Motor neuron (in vitro differentiated cells): ENCODE results near the gene MYL9. TPM values are rescaled to one million over a fixed set of nuclear protein-coding genes. Genes with fewer than 3 reads are reported as not detected.
A peak's percentile ranks its signal among the peaks of the same experiment; 100 is the strongest.
"Not testable (repeated sequence)": the region's sequence is repeated elsewhere in the genome, so short reads cannot be mapped to it uniquely, and the experiment has no call there.

Source experiments
- ATAC-seq, 8 experiments: fragments of 200-7000 bp; cut with Tn5 transposase; replicated peaks in 6 of 8; 2 replicates each; pipeline ENCODE4 v1.8.0; 2021; ENCODE audit warnings: mild to moderate bottlenecking in 8 of 8, moderate library complexity in 8 of 8
- H3K27ac ChIP-seq, 2 donors: fragments of 250-450 bp; sonication (Bioruptor Pico); 2 replicates each; pipeline ENCODE4 v1.9.0; 2021; ENCODE audit warnings: antibody characterized with exemption in 2 of 2, mild to moderate bottlenecking in 2 of 2, moderate library complexity in 1 of 2
- H3K4me1 ChIP-seq, 2 donors: fragments of 250-450 bp; sonication (Bioruptor Pico); replicated peaks in 1 of 2; 2 replicates each; pipeline ENCODE4 v1.6.1; 2021; ENCODE audit warnings: antibody characterized with exemption in 2 of 2, mild to moderate bottlenecking in 2 of 2, moderate library complexity in 1 of 2
- H3K4me3 ChIP-seq, 5 donors: fragments of 250-450 bp; sonication (Bioruptor Pico); 2 replicates each; pipeline ENCODE4 v1.9.0; 2021; ENCODE audit warnings: antibody characterized with exemption in 5 of 5, mild to moderate bottlenecking in 5 of 5, moderate library complexity in 4 of 5
- WGBS, 10 experiments: fragments of 450-650 bp; shearing (Covaris generic); methylation state at CpG; one replicate each; pipeline ENCODE4 v1.0.0; 2022; 5-methylcytosine and 5-hydroxymethylcytosine counted together
- in situ Hi-C, 9 experiments: fragments of 400-800 bp; cut with MboI; loops; one replicate each; pipeline ENCODE4 v1.15.0; 2021; ENCODE audit warnings: low sequenced_read_pairs in 9 of 9, low pct_unique_long_range_greater_than_20kb in 2 of 9; ENCODE audit not compliant: unreplicated experiment in 9 of 9
- total RNA-seq, 8 experiments: library from RNA; unstranded; fragments of 300-600 nt; gene quantifications; 2 replicates each; pipeline versions ENCODE4 v1.2.3 to v1.2.4, GENCODE V29; 2022

MYL9 gene
- total RNA-seq, 8 experiments from 2014 or later: 0.05 to 240 (median 8.8) TPM

DNA sequence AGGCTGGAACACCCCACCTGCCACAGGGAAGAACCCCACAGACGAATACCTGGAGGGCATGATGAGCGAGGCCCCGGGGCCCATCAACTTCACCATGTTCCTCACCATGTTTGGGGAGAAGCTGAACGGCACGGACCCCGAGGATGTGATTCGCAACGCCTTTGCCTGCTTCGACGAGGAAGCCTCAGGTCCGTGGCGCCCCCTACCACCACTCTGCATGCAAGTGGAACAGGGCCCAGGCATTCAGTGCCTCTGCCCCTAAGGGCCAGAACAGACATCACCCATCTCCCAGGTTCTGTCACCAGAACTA is 6.6 kb downstream of the MYL9 start:
- Histone ChIP-seq H3K4me3 (no peak overlapping the region), H3K27ac (no peak overlapping the region), H3K4me1 (no peaks in the 10 kb centered on the region)
- in situ Hi-C loops: no loop called here
- WGBS, 10 experiments: 40 to 80% (median 75%) methylated on average over 1 to 3 of the region's 12 CpGs; no CpG with 5 or more reads in 7 of the 10 experiments
- ATAC-seq: no peak

- 80 to 100% (median 91%) methylated on average over 1 to 2 of the region's 23 CpGs; no CpG with 5 or more reads in 6 of the 10 experiments for WGBS, 10 experiments
- in situ Hi-C loops: no loop called here
- Histone ChIP-seq H3K4me3 (no peak overlapping the region), H3K4me1 (no peaks in the 10 kb centered on the region), H3K27ac (no peak overlapping the region)
- peak in 1 of 8 experiments; percentile 47 for ATAC-seq
Measured at GRCh38 chr20:36548704-36549627, 7.6 kb downstream of the MYL9 start.

DNA sequence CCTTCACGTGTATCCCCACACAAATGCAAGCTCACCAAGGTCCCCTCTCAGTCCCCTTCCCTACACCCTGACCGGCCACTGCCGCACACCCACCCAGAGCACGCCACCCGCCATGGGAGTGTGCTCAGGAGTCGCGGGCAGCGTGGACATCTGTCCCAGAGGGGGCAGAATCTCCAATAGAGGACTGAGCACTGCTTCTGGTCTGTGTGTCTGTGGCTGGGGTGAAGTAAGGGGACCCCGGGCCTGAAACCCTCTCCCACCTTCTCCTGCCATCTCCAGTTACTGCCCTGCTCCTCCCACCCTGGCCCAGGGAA is 8.3 kb downstream of the MYL9 start:
- 61 to 78% (median 77%) methylated on average over 3 to 6 of the region's 9 CpGs; no CpG with 5 or more reads in 7 of the 10 experiments for WGBS, 10 experiments
- in situ Hi-C loops: no loop called here
- ATAC-seq: no peak
- H3K27ac ChIP-seq: no peak overlapping the region
- H3K4me3 ChIP-seq: no peak overlapping the region
- H3K4me1 ChIP-seq: no peaks in the 10 kb centered on the region

DNA sequence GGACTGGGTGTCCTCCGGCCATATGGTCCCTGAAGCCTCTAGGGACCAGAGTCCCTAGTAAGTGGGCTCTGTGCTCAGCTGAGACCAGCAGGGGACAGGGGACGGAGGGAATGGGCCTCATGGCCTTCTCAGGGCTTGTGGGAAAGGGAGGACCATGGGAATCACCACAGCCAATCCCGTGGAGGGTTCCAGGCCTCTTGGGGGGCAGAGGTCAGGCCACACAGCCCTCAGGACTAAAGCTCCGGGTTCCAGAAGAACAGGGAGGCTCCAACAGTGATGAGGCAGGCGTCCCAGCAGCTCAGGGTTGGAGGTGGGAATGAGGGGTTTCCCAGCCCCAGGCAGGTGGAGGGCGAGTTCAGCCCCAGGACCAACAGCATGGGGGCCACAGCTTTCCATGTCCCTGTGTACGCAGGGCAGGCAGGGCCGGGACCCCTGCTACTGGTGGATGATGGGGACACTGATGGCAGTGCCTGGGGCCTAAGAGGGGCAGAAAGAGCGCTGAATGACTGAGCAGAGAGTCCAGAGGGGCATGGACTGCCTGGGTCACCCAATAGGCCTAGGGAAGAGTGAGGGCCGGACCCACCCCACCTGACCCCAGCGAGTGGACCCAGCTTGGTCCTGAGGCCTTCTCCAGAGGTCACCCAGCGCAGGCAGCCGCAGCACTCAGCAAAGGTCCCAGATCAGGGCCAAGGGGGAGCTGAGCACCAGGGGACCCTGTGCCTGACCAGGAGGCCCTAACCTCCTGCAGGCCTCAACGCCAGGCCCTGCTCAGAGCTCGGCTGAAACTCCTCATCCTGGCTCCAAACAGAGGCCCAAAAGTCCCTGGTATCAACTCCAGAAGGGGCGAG is 8.8 kb downstream of the MYL9 start:
- Histone ChIP-seq H3K4me3 (no peak overlapping the region), H3K4me1 (no peaks in the 10 kb centered on the region), H3K27ac (no peak overlapping the region)
- peak in 2 of 8 experiments; percentile 8 to 15 for ATAC-seq
- 73 to 87% (median 80%) methylated on average over 1 to 6 of the region's 16 CpGs; no CpG with 5 or more reads in 6 of the 10 experiments for WGBS, 10 experiments
- in situ Hi-C loops: no loop called here

DNA sequence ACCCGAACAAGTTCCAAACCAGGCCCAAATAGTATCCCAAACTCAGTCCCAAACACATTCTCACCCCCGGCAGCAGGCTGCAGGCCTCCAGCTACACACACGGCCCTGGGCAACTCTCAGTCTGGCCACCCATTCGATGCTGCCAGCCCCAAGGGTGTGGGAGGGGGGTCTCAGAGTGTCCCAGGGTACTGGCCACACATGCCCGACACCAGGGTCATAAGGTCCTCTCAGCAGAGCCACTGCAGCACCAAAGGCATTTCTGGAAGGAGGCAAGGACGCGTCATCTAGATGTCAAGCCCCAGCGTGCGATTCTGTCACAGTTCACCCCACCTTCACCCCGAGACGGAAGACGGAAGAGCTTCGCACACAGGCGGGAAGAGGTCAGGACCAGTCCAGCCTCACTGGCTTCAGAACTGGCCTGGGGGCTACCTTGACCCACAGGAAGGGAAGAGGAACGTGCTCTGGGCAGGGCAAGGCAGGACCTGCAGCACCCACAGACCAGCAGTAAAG is 9.5 kb downstream of the MYL9 start:
- in situ Hi-C loops: no loop called here
- H3K4me3 ChIP-seq: no peak overlapping the region
- H3K27ac ChIP-seq: no peak overlapping the region
- ATAC-seq: peak in 2 of 8 experiments; percentile 10 to 23
- 47 to 94% (median 67%) methylated on average over 1 to 9 of the region's 15 CpGs; no CpG with 5 or more reads in 3 of the 10 experiments for WGBS, 10 experiments
- no peaks in the 10 kb centered on the region for H3K4me1 ChIP-seq

DNA sequence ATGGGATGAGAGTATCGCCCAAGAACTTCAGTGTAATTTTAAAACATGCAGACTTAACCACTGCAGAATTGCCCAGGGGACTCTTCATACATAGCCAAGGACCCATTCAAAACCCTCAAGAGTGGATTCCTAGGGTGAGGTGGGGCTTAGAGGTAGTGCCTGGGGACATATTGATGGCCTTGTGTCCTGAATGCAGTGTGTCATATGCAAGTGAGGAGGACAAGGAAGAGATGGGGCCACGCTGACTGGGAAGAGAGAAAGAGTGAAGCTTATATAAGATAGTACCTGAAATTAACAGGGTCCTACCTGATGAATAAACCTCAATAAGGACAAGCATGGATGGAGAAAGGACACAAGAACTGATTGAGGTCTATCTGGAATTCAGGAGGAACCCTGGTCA is 13.9 kb downstream of the MYL9 start:
- in situ Hi-C loops: no loop called here
- H3K4me1 ChIP-seq: no peaks in the 10 kb centered on the region
- ATAC-seq: peak in 1 of 8 experiments; percentile 4
- H3K4me3 ChIP-seq: no peak overlapping the region
- 50 to 90% (median 80%) methylated on average over 1 to 2 of the region's 2 CpGs; no CpG with 5 or more reads in 5 of the 10 experiments for WGBS, 10 experiments
- H3K27ac ChIP-seq: no peak overlapping the region

- Histone ChIP-seq H3K4me1 (no peaks in the 10 kb centered on the region), H3K4me3 (no peak overlapping the region), H3K27ac (no peak overlapping the region)
- in situ Hi-C loops: no loop called here
- no peak for ATAC-seq
- 0 to 42% (median 15%) methylated on average over 1 to 2 of the region's 2 CpGs; no CpG with 5 or more reads in 2 of the 10 experiments for WGBS, 10 experiments
Measured at GRCh38 chr20:36562724-36563123, 21.4 kb downstream of the MYL9 start.

DNA sequence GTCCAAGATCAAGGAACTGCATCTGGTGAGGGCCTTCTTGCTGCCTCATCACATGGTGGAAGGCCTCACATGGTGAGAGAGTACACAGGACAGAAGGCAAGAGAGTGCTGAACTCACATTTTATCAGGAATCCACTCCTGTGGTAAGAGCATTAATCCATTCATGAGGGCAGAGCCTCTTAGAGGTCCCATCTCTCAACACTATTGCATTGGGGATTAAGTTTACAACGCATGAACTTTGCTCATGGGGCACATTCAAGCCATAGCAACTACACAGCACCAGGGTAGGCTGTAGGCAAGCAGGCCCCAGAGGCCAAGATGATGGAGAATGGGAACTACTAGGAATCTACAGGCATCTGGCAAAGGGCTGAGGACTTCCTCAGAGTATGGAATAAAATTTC is 22.1 kb downstream of the MYL9 start:
- in situ Hi-C loops: no loop called here
- 33 to 80% (median 60%) methylated on average over 1 of the region's 1 CpG; no CpG with 5 or more reads in 7 of the 10 experiments for WGBS, 10 experiments
- ATAC-seq: no peak

DNA sequence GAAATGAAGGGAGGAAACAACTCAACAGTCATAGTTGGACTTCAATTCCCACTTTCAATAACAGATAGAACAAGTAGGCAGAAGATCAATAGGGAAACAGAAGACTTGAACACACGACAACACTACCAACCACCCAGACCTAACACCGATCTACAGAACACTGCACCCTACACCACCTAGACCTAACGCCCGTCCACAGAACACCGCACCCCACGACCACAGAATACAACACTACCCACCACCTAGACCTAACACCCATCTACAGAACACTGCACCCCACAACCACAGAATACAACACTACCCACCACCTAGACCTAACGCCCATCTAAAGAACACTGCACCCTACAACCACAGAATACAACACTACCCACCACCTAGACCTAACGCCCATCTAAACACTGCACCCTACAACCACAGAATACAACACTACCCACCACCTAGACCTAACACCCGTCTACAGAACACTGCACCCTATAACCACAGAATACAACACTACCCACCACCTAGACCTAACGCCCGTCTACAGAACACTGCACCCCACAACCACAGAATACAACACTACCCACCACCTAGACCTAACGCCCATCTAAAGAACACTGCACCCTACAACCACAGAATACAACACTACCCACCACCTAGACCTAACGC is 22.9 kb downstream of the MYL9 start:
- ATAC-seq, H3K4me1 ChIP-seq, in situ Hi-C loops, H3K4me3 ChIP-seq, H3K27ac ChIP-seq: not testable (repeated sequence)
- WGBS, 10 experiments: 60 to 100% (median 92%) methylated on average over 1 to 5 of the region's 13 CpGs; no CpG with 5 or more reads in 5 of the 10 experiments

More for the DNA sequence above, 22.1 kb downstream of the MYL9 start:
- Histone ChIP-seq H3K4me1 (no peaks in the 10 kb centered on the region), H3K27ac (no peak overlapping the region), H3K4me3 (no peak overlapping the region)

DNA sequence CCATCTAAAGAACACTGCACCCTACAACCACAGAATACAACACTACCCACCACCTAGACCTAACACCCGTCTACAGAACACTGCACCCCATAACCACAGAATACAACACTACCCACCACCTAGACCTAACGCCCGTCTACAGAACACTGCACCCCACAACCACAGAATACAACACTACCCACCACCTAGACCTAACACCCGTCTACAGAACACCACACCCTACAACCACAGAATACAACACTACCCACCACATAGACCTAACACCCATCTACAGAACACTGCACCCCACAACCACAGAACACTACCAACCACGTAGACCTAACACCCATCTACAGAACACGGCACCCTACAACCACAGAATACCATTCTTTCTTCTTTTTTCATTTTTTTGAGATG is 23.4 kb downstream of the MYL9 start:
- H3K27ac ChIP-seq, H3K4me1 ChIP-seq, H3K4me3 ChIP-seq, in situ Hi-C loops, ATAC-seq: not testable (repeated sequence)
- WGBS, 10 experiments: 0 to 100% (median 71%) methylated on average over 1 to 2 of the region's 6 CpGs; no CpG with 5 or more reads in 6 of the 10 experiments

DNA sequence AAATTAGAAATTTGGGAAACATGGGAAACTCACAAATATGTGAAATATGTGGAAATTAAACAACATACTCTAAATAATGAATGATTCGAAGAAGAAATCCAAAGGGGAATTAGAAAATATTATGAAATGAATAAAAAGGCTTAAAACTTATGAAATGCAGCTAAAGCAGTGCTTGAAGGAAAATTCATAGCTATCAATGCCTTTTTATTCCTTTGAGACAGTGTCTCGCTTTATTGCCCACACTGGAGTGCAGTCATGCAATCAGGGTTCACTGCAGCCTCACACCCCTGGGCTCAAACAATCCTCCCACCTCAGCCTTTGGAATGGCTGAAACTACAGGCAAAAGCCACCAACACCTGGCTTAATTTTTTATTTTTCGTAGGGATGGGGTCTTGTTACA is 24.2 kb downstream of the MYL9 start:
- Histone ChIP-seq H3K27ac (no peak overlapping the region), H3K4me1 (no peaks in the 10 kb centered on the region), H3K4me3 (no peak overlapping the region)
- ATAC-seq: no peak
- 40 to 100% (median 85%) methylated on average over 1 to 3 of the region's 3 CpGs; no CpG with 5 or more reads in 1 of the 10 experiments for WGBS, 10 experiments
- in situ Hi-C loops: no loop called here

DNA sequence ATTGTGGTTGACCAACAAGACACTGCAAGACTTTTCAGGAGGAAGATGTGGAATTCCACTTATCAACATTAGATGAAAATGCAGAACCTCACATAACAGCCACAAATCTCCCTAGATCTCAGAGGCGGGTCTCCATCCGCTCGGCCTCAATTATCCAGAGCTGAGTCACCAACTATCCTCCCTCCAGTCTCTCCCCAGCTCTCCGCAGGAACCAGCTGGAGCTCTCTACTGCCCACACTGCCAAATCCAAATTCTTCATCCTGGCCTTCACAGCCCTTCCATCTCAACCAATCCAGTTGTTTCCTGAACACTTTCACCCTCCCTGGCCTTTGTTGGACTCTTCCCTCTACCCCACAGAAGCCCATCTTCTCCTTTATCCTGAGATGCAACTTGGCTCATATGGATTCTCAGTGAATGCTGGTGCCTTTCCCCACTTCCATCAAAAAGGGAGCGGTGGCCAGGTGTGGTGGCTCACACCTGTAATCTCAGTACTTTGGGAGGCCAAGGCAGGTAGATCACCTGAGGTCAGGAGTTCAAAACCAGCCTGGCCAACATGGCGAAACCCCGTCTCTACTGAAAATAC is 28.6 kb downstream of the MYL9 start:
- Histone ChIP-seq H3K4me1 (peaks cover 5 to 16% of the 10 kb centered on the region in 2 donors), H3K27ac (no peak overlapping the region), H3K4me3 (no peak overlapping the region)
- in situ Hi-C loops: no loop called here
- 0 to 100% (median 63%) methylated on average over 1 to 6 of the region's 7 CpGs; no CpG with 5 or more reads in 4 of the 10 experiments for WGBS, 10 experiments
- ATAC-seq: peak in 2 of 8 experiments; percentile 34 to 40
